GM18517 (cell line): ENCODE data around the gene TRIM68.

ENCODE experiments used
- ATAC-seq: cut with Tn5 transposase; IDR thresholded peaks from one replicate; pipeline ENCODE4 v1.9.1; 2021; ENCODE audit warnings: mild to moderate bottlenecking, moderate library complexity; ENCODE audit not compliant: unreplicated experiment

TRIM68 gene

GRCh38 chr11:4607781-4608666, at the start of gene TRIM68:
TRIM68 (minus strand) TSS chr11:4608231; CDS start chr11:4605504, 2,727 bp downstream.
- ATAC-seq: peak; percentile 96

GRCh38 chr11:4654635-4655369, 46.8 kb upstream of the TRIM68 start:
- peak; percentile 56 for ATAC-seq

- no peak for ATAC-seq
Observed at GRCh38 chr11:4647766-4648165, 39.7 kb upstream of the TRIM68 start.

- ATAC-seq: no peak
Observed at GRCh38 chr11:4645974-4646373, 37.9 kb upstream of the TRIM68 start.

GRCh38 chr11:4644233-4644632, 36.2 kb upstream of the TRIM68 start:
- ATAC-seq: no peak

GRCh38 chr11:4643682-4644081, 35.7 kb upstream of the TRIM68 start, which contains the start of gene OR51E1:
OR51E1 (plus strand) TSS chr11:4643982; CDS start chr11:4652527, 8,545 bp downstream.
- ATAC-seq: no peak

GRCh38 chr11:4643076-4643475, 35.0 kb upstream of the TRIM68 start:
- no peak for ATAC-seq

- no peak for ATAC-seq
Observed at GRCh38 chr11:4642043-4642442, 34.0 kb upstream of the TRIM68 start.

GRCh38 chr11:4641501-4641900, 33.5 kb upstream of the TRIM68 start:
- no peak for ATAC-seq

GRCh38 chr11:4639931-4640330, 31.9 kb upstream of the TRIM68 start:
- ATAC-seq: no peak

- ATAC-seq: no peak
Observed at GRCh38 chr11:4637662-4638047, 29.6 kb upstream of the TRIM68 start.

GRCh38 chr11:4636962-4637661, 29.1 kb upstream of the TRIM68 start, which contains the start of gene OR51D1:
OR51D1 (plus strand) TSS chr11:4637477; CDS start chr11:4639791, 2,314 bp downstream.
- peak; percentile 95 for ATAC-seq

- no peak for ATAC-seq
Observed at GRCh38 chr11:4636136-4636535, 28.1 kb upstream of the TRIM68 start.

GRCh38 chr11:4626207-4627099, 18.4 kb upstream of the TRIM68 start:
- ATAC-seq: no peak

GRCh38 chr11:4619514-4619913, 11.5 kb upstream of the TRIM68 start:
- no peak for ATAC-seq

GRCh38 chr11:4615856-4616444, 7.9 kb upstream of the TRIM68 start:
- ATAC-seq: no peak

- no peak for ATAC-seq
Observed at GRCh38 chr11:4611986-4612385, 4.0 kb upstream of the TRIM68 start.

- no peak for ATAC-seq
Observed at GRCh38 chr11:4610258-4610935, 2.4 kb upstream of the TRIM68 start.

- ATAC-seq: no peak
Observed at GRCh38 chr11:4607096-4607495, 935 bp downstream of the TRIM68 start.
